Stomach smooth muscle (tissue), 2 donors: ENCODE data around the gene GABPB1.

Experiments
- H3K27ac ChIP-seq: one replicate; pipeline ENCODE4 v1.7.0; 2013; ENCODE audit warnings: mild to moderate bottlenecking, low read length, inconsistent platforms
- H3K27me3 ChIP-seq, 2 donors: one replicate each; pipeline ENCODE4 v1.7.0; 2013; ENCODE audit warnings: low read length in 2 of 2; ENCODE audit not compliant: insufficient read depth in 2 of 2, control insufficient read depth in 1 of 2
- H3K36me3 ChIP-seq, 2 donors: one replicate each; pipeline ENCODE4 v1.7.0; 2013; ENCODE audit warnings: low read length in 2 of 2; ENCODE audit not compliant: control insufficient read depth in 2 of 2, insufficient read depth in 2 of 2
- H3K4me1 ChIP-seq: one replicate; pipeline ENCODE4 v1.7.0; 2013; ENCODE audit warnings: low read length; ENCODE audit not compliant: control insufficient read depth, insufficient read depth
- H3K4me3 ChIP-seq, 2 donors: one replicate each; pipeline ENCODE4 v1.7.0; 2013; ENCODE audit warnings: low read length in 2 of 2
- H3K9ac ChIP-seq, 2 donors: one replicate each; pipeline ENCODE4 v1.7.0; 2013; ENCODE audit warnings: low read length in 2 of 2, mild to moderate bottlenecking in 1 of 2
- H3K9me3 ChIP-seq, 2 donors: one replicate each; pipeline ENCODE4 v1.7.0; 2013; ENCODE audit warnings: low read length in 2 of 2; ENCODE audit not compliant: control insufficient read depth in 2 of 2
- donor health status: healthy.
- donor health status: Pancreatic carcinoma.

The GABPB1 gene

DNA sequence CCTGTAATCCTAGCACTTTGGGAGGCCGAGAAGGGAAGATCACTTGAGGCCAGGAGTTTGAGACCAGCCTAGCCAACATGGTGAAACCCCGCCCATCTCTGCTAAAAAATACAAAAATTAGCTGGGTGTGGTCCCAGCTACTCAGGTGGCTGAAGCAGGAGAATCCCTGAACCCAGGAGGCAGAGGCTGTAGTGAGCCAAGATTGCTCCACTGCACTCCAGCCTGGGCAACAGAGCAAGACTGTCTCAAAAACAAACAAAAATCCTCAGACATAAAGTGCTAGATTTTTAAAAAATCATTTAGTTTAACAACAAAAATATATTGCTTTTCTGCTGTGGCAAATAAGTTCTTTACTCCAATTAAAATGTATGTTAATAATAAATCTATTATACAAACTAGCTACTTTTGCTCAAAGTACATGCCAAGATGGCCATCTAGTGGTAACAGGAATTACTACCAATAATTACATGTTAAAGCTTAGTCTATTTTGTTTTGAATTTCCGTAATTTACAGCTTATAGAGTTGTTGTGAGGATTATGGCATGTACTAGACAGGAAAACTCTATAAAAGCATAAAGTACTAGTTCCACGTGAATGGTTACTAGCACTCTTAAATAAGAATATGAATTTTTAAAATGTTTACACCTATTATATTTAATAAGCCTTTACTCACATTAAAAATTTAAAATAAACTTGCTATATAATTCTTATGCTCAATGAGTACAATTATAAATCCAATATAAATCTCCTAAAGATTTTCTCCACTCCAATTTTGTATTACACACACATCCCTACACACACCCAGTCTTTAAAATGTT lies 39.0 kb downstream of the GABPB1 start:
- no peak overlapping the region for H3K9ac ChIP-seq
- no peak overlapping the region for H3K27ac ChIP-seq
- H3K27me3 ChIP-seq = no peaks in the 10 kb centered on the region
- H3K4me1 ChIP-seq = no peaks in the 10 kb centered on the region
- no peaks in the 10 kb centered on the region for H3K9me3 ChIP-seq
- H3K4me3 ChIP-seq = no peak overlapping the region
- no peaks in the 10 kb centered on the region for H3K36me3 ChIP-seq

DNA sequence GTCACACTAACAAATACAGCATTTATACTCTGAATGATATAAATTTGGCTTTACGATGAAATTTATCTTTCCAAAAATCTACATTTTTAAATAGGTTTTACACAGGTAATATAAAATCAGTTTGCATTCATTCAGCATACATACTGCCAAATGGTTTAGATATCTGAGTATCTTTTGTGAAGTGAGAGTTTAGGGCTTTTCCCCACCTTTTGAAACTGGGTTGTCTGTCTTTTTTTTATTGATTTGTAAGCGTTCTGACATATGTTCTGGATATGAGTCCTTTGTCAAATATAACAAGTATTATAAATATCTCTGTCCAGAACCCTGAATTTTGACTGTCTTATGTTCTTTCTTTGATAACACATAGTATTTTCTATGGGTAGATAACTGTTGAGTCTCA lies 42.4 kb downstream of the GABPB1 start:
- H3K4me1 ChIP-seq = no peaks in the 10 kb centered on the region
- no peak overlapping the region for H3K27ac ChIP-seq
- H3K9me3 ChIP-seq = no peaks in the 10 kb centered on the region
- H3K4me3 ChIP-seq = no peak overlapping the region
- peaks cover 0 to 2% of the 10 kb centered on the region in 2 donors for H3K36me3 ChIP-seq
- no peak overlapping the region for H3K9ac ChIP-seq
- no peaks in the 10 kb centered on the region for H3K27me3 ChIP-seq

DNA sequence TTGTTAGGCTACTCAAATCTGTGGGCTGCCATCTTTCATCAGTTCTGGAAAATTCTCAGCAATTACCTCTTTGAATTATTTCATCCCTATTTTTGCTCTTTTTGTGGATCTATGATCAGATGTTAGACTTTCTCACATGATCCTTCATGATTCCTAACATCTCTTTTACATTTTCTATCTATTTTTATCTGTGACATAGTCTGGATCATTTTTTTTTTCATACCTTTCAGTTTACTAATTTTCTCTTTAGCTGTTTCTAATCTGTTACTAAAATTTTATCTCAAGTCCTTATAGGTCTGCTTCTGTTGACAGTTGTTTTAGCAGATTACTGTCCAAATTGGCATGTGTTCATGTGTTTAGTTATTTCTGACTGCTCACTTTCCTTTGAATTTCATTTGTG lies 47.2 kb downstream of the GABPB1 start:
- H3K27me3 ChIP-seq = no peaks in the 10 kb centered on the region
- peaks cover 0 to 2% of the 10 kb centered on the region in 2 donors for H3K36me3 ChIP-seq
- H3K4me3 ChIP-seq = no peak overlapping the region
- H3K4me1 ChIP-seq = no peaks in the 10 kb centered on the region
- no peak overlapping the region for H3K27ac ChIP-seq
- H3K9ac ChIP-seq = no peak overlapping the region
- no peaks in the 10 kb centered on the region for H3K9me3 ChIP-seq

DNA sequence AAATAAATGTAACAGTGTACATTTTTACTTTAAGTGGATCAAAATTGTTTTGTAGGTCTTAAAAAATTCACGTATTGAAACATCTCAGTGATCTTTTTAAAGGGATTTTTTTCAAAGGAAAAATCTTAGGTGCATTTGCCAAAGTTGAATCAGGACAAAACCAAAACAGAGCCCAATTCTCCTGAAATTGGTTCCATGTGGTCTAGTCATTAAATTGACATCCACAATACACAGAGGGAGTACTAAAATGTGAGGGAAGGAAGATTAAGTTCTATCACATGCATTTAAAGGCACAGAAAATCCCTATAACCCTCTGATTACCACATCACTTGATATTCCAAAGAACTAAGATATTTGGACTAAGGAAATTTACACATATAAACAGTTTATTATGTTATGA lies 50.2 kb downstream of the GABPB1 start:
- Histone ChIP-seq H3K4me3 (no peak overlapping the region), H3K27ac (no peak overlapping the region), H3K36me3 (peaks cover 4 to 9% of the 10 kb centered on the region in 2 donors), H3K4me1 (no peaks in the 10 kb centered on the region), H3K9ac (no peak overlapping the region), H3K9me3 (no peaks in the 10 kb centered on the region), H3K27me3 (no peaks in the 10 kb centered on the region)

DNA sequence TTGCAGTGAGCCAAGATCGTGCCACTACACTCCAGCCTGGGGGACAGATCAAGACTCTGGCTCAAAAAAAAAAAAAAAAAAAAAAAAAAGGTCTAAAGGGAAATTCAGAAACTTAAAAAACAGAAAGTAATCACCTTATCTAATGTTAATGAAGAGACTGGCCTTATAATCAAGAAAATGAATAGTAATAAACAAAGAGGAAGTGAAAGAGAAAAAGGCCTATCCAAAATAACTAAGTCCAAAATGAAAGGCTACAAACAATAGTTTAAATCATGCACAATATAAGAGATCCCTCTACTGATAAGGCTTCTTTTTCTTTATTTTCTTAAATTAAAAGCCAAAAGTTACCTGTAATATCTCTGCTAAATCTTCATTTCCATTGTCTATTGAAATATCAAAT lies 52.4 kb downstream of the GABPB1 start:
- Histone ChIP-seq H3K27me3 (no peaks in the 10 kb centered on the region), H3K9me3 (no peaks in the 10 kb centered on the region), H3K9ac (no peak overlapping the region), H3K36me3 (peaks cover 4 to 10% of the 10 kb centered on the region in 2 donors), H3K4me3 (no peak overlapping the region), H3K4me1 (no peaks in the 10 kb centered on the region), H3K27ac (no peak overlapping the region)

DNA sequence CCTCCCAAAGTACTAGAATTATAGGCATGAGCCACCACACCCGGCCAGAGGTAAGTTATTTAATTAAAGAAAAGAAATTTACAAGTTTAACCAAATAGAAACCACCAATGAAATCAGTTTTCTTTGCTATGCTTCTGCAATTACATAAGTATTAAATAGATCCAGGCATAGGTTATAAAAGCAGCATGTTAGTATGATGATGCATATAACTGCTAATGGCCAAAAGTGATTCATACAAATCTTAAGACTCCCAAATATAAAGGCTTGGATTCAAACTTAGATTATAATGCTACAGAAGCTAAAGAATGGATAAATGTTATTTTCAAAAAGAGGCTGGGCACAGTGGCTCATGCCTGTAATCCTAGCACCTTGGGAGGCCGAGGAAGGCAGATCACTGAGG lies 56.7 kb downstream of the GABPB1 start:
- Histone ChIP-seq H3K9ac (no peak overlapping the region), H3K4me1 (no peaks in the 10 kb centered on the region), H3K27ac (no peak overlapping the region), H3K9me3 (no peaks in the 10 kb centered on the region), H3K4me3 (no peak overlapping the region), H3K36me3 (peaks cover 6 to 10% of the 10 kb centered on the region in 2 donors), H3K27me3 (no peaks in the 10 kb centered on the region)

DNA sequence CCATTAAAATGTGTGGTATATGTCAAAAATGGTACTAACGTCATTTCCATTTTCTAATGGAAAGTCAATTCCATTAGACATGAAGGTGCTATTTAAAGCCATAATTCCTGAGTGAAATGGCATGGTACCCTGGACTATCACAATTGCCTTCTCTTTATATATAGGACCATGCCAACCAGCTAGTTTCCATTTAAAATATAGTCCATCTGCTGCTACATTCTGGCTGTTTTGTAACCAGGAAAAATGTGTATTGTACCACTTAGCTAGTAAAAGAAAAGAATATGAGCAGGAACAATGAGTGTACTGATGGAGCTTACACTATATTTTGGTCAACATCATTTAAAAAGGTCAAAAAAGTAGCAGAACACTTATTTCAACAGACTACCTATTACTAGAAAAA lies 59.0 kb downstream of the GABPB1 start:
- H3K9me3 ChIP-seq = no peaks in the 10 kb centered on the region
- no peaks in the 10 kb centered on the region for H3K4me1 ChIP-seq
- H3K27ac ChIP-seq = no peak overlapping the region
- H3K36me3 ChIP-seq = peaks cover 6 to 7% of the 10 kb centered on the region in 2 donors
- H3K27me3 ChIP-seq = no peaks in the 10 kb centered on the region
- H3K4me3 ChIP-seq = no peak overlapping the region
- H3K9ac ChIP-seq = no peak overlapping the region

DNA sequence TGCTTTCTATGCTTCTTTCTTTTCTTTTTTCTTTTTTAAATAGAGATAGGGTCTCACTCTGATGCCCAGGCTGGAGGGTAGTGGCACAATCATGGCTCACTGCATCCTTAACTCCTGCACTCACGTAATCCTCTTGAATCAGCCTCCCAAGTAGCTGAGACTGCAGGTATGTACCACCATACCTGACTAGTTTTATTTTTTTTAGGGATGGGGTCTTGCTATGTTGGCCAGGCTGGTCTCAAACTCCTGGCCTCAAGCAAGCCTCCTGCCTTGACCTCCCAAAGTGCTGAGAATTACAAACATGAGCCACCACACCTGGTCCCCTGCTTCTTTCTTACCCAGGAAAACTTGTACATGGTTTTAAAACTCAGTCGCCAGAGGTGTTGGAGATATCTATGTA lies 65.2 kb downstream of the GABPB1 start:
- no peak overlapping the region for H3K27ac ChIP-seq
- no peak overlapping the region for H3K4me3 ChIP-seq
- H3K36me3 ChIP-seq = peaks cover 12% of the 10 kb centered on the region in 2 donors
- no peaks in the 10 kb centered on the region for H3K4me1 ChIP-seq
- no peak overlapping the region for H3K9ac ChIP-seq
- no peaks in the 10 kb centered on the region for H3K27me3 ChIP-seq
- H3K9me3 ChIP-seq = no peaks in the 10 kb centered on the region

DNA sequence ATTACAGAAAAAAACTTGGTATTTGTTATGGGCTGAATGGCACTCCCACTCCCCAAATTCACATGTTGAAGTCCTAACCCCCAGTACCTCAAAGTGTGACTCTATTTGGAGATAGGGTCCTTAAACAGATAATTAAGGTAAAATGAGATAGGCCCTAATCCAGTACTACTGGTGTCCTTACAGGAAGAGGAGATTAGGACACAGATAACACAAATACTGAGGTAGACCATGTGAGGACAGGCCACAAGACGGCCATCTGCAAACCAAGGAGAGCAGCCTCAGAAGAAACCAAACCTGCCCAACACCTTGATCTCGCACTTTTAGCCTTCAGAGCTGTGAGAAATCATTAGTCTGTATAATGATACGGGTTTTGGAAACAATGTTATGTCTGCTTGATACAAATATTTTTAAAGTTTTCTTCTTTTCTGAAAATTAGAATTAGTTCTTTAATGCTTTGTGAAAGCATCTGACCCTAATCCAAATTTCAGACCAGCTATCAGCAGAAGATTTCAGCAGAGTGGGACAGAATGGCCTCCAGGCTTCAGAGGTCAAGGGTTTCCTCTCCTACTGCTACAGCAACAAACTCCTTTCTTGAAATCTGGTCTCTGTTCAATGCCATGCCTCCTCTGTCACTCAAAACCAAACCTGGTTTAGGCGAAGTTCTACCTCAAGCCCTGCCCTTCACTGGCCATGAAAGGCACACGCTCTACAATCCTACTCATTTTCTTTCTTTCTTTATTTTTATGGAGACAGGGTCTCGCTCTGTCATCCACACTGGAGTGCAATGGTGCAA lies 67.5 kb downstream of the GABPB1 start:
- no peaks in the 10 kb centered on the region for H3K27me3 ChIP-seq
- no peaks in the 10 kb centered on the region for H3K4me1 ChIP-seq
- H3K9ac ChIP-seq = no peak overlapping the region
- H3K36me3 ChIP-seq = peaks cover 14 to 17% of the 10 kb centered on the region in 2 donors
- no peak overlapping the region for H3K27ac ChIP-seq
- H3K9me3 ChIP-seq = no peaks in the 10 kb centered on the region
- H3K4me3 ChIP-seq = no peak overlapping the region

DNA sequence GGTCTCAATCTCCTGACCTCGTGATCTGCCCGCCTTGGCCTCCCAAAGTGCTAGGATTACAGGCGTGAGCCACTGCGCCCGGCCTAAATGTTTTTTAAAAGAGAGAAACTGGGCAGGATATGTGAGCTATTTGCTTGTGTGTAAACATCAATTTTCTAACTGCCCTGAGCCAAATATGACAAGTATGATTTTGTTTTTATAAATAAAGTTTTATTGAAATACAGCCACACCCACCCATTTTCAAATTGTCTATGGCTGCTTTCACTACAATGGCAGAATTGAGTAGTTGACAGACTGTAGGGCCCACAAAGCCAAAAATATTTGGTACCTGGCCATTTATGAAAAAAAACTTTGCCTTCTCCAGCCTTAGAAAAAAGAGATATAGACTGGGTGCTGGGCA lies 73.6 kb downstream of the GABPB1 start:
- H3K27me3 ChIP-seq = no peaks in the 10 kb centered on the region
- no peak overlapping the region for H3K4me3 ChIP-seq
- H3K36me3 ChIP-seq = peaks cover 2 to 5% of the 10 kb centered on the region in 2 donors
- H3K9ac ChIP-seq = no peak overlapping the region
- H3K27ac ChIP-seq = no peak overlapping the region
- no peaks in the 10 kb centered on the region for H3K4me1 ChIP-seq
- no peaks in the 10 kb centered on the region for H3K9me3 ChIP-seq

DNA sequence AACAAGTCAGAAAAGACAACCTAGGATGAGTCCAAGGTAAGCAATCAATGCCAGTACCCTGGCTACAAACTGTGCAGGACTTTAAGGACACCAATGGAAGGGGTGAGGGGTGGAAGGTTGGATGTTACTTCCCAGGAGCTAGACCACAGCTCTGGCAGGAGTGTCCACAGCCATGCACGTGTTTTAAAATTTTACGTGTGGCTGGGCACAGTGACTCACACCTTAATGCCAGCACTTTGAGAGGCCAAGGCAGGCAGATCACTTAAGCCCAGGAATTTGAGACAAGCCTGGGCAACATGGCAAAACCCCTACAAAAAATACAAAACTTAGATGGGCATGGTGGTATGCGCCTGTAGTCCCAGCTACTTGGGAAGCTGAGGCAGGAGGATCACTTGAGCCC lies 74.7 kb downstream of the GABPB1 start:
- Histone ChIP-seq H3K9ac (no peak overlapping the region), H3K27ac (no peak overlapping the region), H3K36me3 (peaks cover 2 to 5% of the 10 kb centered on the region in 2 donors), H3K4me3 (no peak overlapping the region), H3K4me1 (no peaks in the 10 kb centered on the region), H3K27me3 (no peaks in the 10 kb centered on the region), H3K9me3 (no peaks in the 10 kb centered on the region)
